ENCODE data around the gene AFTPH.

- TF ChIP-seq POLR2A (IDR thresholded peaks at IDR 0.05), result no peak
- no peak for TF ChIP-seq CTCF (IDR thresholded peaks at IDR 0.05)
These were observed 99.2 kb downstream of the AFTPH start for GRCh38 chr2:64623242-64623850.

Data from uterus (tissue), 2 donors.